DMS53 treated with DMSO at 0.1 percent for 48 hours (cell line): ENCODE data around the gene EML3.

Source experiments
- DNase-seq: peaks from one replicate; lab custom pipeline; 2025; ENCODE audit not compliant: unreplicated experiment; lab: John Stamatoyannopoulos, UW

Gene EML3

DNA sequence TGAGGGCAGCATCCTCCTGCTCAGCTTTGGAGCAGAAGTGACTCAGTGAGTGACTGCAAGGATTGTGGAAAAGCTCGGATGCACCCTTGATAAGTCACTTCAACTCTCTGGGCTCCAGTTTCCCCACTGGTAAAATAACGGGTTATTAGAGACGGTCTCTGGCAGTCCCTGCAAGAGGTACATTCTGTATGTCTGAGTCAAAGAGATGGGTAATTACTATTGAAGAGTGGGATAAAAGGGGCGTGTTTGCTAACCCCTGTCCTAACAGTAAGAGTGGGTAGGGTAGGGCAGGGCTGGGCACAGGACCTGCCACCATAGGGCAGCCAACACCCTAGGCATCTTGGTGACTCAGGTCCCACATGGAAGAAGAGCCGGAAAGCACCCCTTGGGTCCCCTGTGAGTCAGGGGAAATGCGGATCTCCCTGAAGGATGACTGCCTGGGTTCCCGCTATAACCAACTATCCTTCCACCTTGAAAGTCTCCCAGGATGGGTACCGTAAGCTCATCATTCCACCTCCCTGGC lies 58.7 kb downstream of the EML3 start:
- DNase-seq, result no peak

DNA sequence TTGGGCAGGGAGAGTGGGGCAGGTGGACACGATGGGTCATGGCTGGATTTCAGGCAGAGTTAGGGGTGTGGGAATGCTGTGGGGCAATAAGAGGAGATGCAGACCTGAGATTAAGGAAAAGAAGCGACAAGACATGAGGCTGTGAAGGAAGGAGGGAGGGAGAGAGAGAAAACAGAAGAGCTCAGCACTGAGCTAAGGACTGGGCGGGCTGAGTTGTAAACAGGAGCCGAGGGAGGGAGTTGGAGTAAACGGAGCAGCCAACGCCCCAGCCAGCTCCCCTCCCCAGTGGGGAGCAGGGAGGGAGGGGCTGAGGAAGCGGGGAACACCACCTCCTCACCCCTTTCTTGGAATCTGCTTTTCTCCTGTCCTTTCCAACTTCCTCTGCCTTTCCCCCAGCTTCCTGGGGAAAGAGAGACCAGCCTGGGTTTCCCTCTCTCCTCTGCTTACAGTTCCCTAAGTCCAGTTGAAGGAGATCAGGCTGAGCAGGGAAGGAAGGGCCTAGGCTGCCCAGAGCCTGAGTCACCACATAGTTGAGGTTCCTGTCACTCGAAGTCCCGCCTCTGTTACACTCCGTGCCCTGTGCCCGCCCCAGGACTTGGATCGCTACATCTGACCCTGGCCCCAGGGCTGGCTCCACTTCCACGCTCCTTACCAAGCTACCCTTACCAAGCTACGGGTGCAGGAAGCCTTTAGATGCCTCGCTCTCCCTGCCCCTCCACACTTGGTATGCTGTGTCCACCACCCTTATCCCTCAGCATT lies 59.3 kb downstream of the EML3 start:
- no peak for DNase-seq

DNA sequence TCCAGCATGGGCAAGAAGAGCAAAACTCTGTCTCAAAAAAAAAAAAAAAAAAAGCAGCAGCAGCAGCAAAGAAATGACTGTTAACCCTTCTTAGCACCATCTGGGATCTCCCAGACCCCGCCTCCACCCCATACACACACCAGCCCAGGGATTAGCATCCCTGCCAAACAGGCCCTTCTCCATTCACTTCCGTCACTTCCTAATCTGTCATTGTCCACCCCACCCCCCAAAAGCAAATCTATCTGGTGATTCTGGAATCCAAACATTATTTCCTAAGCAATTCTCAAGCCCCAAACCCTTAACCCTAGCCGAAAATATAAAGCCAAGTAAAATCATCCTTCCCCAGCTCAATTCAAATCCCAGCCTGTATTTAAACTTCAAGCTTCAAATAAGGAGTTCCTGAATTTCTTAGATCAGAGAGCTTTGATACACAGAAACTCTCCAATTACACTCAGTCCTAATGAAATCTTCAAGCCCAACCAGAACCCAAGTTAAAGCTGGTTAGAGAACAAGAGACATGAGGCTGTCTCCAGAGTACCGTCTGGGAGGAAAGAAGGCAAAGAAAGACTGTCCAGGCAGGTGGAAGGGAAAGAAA lies 60.0 kb downstream of the EML3 start:
- no peak for DNase-seq
